Mesenteric fat pad (tissue), 1 donor: Measurements from ENCODE around the gene RNF135. TPM values are rescaled to one million over a fixed set of nuclear protein-coding genes. Genes with fewer than 3 reads are reported as not detected.
A peak's percentile ranks its signal among the peaks of the same experiment; 100 is the strongest.
"Not testable (repeated sequence)": the region's sequence is repeated elsewhere in the genome, so short reads cannot be mapped to it uniquely, and the experiment has no call there.

Experiments used
- DNase-seq: peaks from one replicate; pipeline ENCODE4 v3.0.0-alpha.2; 2020; ENCODE audit warnings: low spot score
- total RNA-seq: library from RNA; stranded (reverse); fragmentation: NEBNext Ultra II Directional; extraction: Animal tissue kit (Norgen Biotek cat#: 25700); gene quantifications from one replicate; pipeline ENCODE4 v1.2.1, GENCODE V29; 2021
- donor health status: DM: yes; HTN: yes; CAD: no.

The RNF135 gene
- total RNA-seq, 1 donor from 2014 or later, result 32.8 TPM

DNA sequence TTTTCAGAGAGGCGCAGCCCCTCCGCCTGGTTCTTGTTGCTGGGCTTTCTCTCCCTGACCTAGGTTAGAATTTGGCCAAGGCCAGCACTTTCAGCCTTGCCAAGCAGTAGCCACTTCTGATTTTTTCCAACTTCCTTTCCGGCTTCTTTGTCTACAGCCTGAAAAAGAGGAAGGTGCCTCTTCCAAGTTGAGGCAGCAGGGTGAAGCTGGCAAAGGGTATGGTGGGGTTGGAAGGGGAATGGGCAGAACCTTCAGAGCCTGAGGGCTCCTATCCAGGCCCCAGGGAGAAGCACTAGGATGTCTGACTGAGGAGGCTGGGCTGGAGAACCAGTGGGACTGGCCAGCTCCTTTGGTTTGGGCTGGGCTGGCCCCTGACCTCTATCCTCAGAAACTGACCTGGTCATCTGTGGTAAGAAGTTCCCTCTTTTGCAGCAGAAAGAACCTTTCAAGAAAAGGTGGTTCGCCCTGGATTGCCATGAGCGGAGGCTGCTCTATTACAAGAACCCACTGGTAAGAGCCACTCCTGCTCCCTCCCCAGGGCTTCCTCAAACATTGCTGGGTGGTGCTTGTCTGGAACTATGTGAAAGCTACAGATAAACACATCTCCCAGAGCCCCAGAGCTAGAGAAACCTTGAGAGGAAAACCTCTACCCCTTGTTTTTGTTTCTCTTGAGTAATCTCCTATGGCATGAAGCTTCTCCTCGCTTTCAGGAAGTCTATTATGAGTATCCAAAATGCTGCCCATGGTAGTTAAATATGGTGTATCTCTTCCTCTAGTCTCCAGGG lies 16.6 kb upstream of the RNF135 start:
- no peak for DNase-seq

DNA sequence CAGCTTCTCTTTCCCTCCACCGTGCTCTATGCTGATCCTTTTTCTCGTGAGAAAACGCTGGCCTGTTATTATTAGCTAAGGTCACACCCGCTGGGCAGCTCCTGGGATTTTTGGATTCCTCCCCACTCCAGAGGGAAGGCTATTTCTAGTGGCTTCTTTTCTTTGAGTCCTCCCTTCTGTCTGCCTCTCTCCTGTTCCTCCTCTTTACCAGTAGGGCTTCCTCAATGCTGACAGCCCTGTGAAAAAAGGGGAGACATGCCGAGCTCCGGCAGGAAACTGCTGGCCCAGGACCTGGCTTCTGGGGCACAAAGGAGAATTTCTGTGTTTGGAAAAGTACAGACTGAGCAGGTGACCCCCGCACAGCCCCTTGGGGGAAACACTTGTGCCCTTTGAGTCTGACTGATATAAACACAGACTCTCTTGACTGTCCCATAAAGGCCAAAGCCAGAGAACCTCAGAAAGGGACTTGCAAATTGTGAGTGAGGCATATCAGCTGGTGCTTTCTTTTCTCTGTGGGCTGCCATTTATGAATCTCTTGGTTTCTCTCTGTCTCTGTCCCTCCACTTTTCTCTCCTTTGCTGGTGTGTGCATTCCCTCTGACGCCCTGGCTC lies 14.0 kb upstream of the RNF135 start:
- DNase-seq, result peak; percentile 45

DNA sequence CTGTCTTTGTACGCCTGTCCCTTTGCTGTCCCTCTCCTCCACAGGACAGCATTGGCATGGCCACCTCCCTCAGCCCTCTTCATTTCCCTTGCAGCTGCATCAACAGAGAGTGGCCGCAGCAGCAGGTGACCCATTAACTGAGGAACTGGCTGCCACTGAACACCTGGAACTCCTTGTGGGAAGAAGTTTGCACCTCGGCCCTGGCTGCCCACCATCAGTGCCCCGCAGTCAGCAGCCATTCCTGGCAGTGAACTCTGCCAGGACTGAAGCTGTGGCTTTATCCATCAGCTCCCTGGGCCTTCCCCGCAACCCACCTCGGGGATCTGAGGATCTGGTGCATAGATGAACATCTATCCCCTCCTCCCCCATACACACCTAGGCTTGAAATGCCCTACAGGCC lies 13.1 kb upstream of the RNF135 start:
- peak; percentile 55 for DNase-seq

DNA sequence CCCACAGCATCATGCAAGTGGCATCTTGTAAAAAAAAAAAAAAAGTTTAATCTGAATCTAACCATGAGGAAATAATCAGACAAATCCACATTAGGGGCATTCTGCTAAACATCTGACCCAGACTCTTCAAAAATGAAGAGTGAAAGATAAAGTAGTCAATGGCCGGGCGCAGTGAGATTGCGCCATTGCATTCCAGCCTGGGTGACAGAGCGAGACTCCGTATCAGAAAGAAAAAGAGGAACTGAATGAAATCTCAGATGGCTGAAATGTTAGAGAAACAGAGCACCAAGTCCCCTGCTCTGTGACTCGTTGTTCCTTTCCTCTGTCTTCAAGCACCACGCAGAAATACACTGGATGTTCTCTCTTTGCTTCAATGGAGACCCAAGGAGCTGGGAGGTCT lies 12.7 kb upstream of the RNF135 start:
- peak; percentile 65 for DNase-seq

DNA sequence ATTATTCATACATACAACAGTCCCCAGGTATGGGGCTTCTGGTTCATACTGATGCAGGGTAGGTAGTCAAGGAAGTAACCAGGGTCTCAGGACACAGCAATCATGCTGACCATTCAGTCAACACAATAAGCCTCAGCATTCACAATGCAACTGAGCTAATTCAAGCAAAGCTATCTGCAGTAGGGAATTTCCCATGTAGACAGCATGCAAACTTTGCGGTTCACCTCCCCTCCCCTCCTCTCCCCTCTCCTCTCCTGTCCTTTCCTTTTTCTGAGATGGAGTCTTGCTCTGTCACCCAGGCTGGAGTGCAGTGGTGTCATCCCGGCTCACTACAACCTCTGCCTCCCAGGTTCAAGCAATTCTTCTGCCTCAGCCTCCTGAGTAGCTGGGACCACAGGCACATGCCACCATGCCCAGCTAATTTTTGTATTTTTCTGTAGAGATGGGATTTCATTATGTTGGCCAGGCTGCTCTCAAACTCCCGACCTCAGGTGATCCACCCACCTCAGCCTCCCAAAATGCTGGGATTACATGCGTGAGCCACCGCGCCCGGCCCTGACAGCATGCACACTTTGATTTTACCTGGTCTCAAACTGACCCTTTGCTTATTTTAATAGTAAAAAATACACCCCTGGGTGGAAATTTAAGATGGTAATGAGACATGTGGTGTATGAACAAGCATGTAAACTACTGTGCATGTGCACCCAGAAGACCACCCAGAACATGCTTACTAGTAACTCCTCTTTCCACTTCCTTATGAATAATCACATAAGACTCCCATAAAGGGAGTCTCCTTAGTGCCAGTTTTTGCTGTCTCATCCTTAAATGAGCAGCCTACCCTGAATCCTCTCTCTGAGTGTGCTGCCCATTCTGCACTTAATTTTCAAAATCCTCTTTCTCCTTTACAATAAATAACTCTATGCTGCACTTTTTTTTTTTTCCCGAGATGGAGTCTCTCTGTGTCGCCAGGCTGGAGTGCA lies 9.3 kb upstream of the RNF135 start:
- peak; percentile 69 for DNase-seq

DNA sequence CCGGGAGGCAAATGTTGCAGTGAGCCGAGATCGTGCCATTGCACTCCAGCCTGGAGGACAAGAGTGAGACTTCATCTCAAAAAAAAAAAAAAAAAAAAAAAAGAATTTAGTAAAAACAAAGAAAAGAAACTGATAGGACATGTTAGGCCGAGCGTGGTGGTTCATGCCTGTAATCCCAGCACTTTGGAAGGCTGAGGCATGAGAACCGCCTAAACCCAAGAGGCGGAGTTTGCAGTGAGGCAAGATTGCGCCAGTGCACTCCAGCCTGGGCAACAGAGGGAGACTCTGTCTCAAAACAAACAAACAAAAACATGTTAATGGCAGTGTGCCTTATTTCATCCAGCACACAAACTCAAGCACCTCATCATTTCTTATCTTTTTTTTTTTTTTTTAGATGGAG lies 6.5 kb upstream of the RNF135 start:
- DNase-seq, result not testable (repeated sequence)

DNA sequence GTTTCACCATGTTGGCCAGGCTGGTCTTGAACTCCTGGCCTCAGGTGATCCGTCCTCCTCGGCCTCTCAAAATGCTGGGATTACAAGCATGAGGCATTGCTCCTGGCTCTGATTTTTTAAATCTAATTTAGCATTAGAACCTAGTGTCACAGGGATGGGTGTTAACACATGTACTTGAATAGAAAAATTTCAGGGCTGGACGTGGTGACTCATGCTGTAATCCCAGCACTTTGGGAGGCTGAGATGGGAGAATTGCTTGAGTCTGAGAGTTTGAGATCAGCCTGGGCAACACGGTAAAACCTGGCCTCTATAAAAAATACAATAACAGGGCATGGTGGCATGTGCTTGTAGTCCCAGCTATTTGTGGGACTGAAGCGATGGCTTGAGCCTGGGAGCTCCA lies 6.0 kb upstream of the RNF135 start:
- peak; percentile 43 for DNase-seq

DNA sequence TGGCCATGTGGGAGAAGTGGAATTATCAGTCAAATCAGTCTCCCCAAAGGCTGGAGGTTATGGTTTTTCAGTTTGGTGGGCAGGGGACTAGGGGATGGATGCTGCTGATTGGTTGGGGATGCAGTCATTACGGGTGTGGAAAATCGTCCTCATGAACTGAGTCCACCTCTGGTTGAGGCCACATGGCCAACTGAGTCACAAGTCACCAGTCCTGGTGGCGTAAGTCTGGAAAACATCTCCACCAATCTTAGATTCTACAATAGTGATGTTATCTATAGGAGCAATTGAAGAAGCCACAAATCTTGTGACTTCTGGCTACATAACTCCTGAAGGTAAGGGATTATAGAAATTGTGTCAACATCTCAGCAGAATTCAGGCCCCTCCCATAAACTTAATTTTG lies 5.2 kb upstream of the RNF135 start:
- DNase-seq, result no peak

DNA sequence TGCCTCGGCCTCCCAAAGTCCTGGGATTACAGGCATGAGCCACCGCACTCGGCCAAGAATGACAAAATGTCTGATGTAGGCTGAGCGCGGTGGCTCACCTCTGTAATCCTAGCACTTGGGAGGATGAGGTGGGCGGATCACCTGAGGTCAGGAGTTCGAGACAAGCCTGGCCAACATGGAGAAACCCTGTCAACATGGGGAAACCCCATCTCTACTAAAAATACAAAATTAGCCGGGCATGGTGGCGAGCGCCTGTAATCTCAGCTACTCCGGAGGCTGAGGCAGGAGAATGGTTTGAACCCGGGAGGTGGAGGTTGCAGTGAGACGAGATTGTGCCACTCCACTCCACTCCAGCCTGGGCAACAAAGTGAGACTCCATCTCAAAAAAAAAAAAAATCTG lies 2.9 kb upstream of the RNF135 start:
- DNase-seq, result peak; percentile 41

DNA sequence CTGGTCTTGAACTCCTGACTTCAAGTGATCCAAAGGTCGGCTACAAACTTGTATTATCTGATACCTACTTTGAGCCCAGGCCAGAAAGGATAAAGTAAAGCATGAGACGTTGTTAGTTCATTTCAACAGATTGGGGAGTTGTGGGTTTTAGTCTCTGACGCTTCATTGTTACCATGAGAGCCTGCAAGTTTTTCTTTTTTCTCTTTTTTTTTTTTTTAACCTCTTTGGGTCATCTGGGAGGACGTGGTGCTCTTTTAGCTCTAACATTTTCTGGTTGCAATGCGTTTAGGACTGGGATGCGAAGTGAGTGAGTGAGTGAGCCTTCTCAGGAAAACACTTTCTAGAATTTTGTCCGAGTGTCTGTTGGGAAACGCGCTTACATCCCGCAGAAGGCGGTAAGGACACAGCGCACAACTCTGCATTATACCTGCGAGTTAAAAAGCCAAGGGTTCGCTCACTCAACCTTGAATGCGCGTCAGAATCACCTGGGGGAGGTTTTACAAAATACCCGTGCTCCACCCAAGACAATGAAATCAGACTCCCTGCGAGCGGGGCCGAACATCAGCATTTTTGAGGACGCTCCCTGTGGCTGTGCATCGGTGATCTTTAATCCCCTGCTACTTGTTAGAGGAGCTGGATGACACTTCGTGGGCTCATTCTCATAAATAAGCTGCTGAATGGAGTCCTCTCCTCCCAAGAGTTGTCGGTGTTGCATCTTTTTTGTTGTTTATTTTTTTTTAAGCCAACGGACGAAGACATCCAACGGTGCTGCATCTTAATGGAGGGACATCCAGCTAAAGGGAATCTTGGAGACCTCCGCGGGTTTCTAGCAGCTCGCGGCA lies 629 bp upstream of the RNF135 start:
- DNase-seq, result peak; percentile 43

DNA sequence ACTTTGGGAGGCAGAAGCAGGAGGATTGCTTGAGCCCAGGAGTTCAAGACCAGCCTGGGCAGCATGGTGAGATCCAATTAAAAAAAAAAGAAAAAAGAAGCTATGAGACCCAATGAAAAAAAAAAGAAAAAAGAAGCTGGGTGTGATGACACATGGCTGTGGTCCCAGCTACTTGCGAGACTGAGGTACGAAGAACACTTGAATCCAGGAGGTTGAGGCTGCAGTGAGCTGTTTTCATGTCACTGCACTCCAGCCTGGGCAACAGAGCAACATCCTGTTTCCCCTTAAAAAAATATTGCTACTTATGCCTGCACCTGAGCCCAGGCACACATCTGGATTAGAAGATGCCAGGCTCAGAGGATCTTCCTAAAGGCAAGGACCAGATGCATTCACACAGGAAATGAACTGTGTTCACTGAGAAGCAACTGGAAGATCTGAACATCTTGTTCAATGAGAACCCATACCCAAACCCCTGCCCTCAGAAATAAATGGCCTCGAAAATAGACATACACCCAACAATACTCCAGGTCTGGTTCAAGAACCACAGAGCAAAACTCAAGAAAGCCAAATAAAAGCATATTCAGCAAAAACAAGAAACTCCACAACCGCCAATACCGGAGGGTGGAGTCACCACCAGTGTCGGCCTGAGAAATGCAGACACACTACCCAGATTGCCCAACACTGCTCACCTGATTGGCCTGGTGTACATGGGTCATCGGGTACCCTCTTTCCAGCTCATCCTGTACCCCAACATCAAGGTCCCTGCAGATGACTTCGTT lies 4.4 kb downstream of the RNF135 start:
- DNase-seq, result no peak

DNA sequence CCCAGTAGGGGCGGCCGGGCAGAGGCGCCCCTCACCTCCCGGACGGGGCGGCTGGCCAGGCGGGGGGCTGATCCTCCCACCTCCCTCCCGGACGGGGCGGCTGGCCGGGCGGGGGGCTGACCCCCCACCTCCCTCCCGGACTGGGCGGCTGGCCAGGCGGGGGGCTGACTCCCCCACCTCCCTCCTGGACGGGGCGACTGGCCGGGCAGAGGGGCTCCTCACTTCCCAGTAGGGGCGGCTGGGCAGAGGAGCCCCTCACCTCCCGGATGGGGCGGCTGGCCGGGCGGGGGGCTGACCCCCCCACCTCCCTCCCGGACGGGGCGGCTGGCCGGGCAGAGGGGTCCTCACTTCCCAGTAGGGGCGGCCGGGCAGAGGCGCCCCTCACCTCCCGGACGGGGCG lies 9.1 kb downstream of the RNF135 start:
- DNase-seq, result not testable (repeated sequence)

DNA sequence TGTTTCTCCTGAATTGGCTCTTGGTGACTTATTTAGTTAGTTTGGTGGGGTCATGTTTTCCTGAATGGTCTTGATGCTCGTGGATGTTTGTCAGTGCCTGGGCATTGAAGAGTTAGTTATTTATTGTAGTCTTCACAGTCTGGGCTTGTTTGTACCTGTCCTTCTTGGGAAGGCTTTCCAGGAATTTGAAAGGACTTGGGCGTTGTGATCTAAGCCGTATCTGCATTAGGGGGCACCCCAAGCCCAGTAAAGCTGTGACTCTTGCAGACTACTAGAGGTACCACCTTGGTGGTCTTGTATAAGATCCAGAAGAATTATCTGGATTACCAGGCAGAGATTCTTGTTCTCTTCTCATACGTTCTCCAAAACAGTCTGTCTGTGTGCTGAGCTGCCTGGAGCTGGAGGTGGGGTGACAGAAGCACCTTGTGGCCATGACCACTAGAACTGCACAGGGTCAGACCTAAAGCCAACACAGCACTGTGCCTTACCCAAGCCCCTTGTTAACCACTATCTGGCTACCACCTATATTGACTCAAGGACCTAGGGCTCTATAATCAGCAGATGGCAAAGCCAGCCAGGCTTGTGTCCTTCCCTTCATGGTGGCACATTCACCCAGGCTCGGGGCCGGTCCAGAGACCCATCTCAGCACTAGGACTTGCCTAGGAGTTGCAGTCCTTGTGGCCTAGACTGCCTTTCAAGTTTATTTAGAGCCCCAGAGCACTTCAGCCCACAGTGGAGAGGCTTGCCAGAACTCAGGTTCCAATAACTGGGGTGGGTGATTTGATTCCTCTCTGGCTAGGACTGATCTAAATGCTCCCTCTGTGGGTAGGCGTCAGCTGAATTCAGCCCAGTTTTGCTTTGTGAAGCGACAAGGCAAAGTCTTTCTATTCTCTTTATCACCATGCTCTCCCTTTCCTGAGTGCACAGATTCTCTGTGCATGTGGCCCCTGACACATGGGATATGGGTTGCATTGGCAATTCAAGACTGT lies 11.0 kb downstream of the RNF135 start:
- no peak for DNase-seq

DNA sequence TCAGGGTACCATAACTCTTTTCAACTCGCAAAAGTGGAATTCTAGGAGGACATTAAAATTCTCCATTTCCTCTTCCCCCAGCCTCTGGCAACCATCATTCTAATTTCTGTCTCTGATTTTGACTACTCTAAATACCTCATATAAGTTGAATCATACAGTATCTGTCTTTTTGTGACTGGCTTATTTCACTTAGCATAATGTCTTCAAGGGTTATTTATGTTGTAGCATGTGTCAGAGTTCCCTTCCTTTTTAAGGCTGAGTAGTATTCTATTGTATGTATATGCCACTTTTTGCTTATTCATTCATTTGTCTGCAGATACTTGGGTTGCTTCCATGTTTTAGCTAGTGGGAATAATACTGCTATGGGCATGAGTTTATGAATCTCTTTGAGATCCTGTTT lies 12.0 kb downstream of the RNF135 start:
- no peak for DNase-seq

DNA sequence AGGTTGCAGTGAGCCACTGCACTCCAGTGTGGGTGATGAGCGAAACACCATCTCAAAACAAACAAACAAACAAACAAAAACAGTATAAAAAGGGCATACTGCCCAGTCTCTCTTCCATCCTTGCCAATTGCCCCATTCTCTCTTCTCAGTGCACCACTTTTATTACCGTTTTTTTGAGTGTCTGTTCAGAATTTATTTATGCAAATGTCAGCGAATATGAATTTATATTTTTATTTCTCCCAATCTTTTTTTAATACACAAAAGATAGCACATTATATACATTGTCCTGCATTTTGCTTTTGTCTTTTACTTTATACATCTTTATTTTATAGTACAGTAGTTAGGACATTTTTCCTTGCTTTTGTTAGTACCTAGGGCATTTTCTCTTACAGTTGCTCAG lies 19.6 kb downstream of the RNF135 start:
- no peak for DNase-seq

DNA sequence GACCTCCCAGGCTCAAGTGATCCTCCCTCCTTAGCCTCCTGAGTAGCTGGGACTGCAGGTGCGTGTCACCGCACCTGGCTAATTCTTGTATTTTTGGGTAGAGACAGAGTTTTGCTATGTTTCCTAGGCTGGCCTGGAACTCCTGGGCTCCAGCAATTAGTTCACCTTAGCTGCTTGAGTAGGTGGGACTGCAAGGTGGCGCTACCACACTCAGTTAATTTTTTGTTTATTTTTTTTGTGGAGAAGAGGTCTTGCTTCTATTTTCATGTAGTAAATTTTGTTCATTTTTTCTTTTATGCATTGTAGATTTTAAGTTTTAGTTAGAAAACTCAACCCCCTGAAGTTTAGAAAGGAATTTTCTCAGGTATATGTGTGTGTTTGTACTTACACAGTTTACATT lies 21.7 kb downstream of the RNF135 start:
- DNase-seq, result no peak

DNA sequence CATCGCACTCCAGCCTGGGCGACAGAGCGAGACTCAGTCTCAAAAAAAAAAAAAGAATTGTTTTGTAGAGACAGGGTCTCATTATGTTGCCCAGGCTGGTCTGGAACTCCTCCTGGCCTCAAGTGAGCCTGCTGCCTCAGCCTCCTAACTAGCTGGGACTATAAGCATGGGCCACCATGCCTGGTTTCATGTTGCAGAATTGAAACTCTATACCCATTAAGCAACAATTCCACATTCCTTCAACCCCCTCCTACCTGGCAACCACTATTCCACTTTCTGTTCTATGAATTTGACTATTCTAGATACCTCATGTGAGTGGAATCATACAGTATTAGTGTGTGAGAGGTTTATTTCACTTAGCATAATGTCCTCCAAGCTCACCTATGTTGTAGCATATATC lies 24.5 kb downstream of the RNF135 start:
- no peak for DNase-seq

DNA sequence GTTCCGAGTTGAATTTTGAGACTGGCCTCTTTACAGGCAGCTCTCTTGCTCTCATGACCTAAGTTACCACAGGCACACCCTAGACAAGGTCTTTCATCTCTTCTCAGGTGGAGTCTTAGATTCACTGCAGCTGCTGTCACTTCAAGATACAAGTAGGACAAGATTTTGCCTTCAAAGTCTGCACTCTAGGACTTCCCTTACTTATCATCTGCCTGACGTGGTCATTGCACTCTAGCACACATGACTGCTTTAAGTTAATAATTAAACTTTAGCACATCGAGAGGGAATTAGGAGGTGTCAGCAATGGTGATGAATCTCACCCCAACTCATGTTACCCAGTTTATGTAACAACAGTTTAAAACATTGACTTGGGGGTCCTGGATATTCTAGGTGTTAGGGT lies 25.6 kb downstream of the RNF135 start:
- no peak for DNase-seq

DNA sequence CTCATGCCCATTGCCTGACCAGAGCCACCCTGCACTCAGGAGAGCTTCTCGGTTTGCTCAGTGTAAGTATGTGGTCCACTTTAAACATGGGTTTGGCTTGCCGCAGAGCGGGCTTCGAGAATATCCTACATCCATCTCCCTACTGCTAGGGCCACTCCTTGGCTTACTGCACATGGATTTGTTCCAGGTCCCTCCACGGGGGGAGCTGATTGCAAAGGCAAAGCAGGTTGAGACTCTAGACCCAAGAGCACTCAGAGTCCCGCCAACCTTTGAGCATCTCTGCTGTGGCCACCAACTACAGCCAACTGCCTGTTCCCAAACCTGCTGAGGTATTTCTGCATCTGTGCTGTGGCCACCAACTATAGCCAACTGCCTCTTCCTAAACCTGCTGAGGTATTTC lies 26.4 kb downstream of the RNF135 start:
- no peak for DNase-seq
